AG09309 (cell line): ENCODE results near the gene COX6A2.

Experiments used
- DNase-seq: peaks from one replicate; pipeline ENCODE4 v3.0.0-alpha.2; 2010; ENCODE audit warnings: low read depth
- H3K4me3 ChIP-seq: 2 replicates; pipeline ENCODE4 v1.5.1; 2011; ENCODE audit warnings: mild to moderate bottlenecking, low read depth, low read length, moderate library complexity; ENCODE audit not compliant: control insufficient read depth
- TF ChIP-seq, protein P1 (sequence below): IDR thresholded peaks from 2 replicates; pipeline ENCODE4 v1.5.1; 2011; ENCODE audit warnings: mild to moderate bottlenecking, low read depth, low read length, inconsistent platforms; ENCODE audit not compliant: insufficient read depth, control insufficient read depth; ENCODE audit errors: missing control alignments

The COX6A2 gene

GRCh38 chr16:31416371-31416770 is 11.8 kb downstream of the COX6A2 start:
- TF ChIP-seq, protein P1, sequence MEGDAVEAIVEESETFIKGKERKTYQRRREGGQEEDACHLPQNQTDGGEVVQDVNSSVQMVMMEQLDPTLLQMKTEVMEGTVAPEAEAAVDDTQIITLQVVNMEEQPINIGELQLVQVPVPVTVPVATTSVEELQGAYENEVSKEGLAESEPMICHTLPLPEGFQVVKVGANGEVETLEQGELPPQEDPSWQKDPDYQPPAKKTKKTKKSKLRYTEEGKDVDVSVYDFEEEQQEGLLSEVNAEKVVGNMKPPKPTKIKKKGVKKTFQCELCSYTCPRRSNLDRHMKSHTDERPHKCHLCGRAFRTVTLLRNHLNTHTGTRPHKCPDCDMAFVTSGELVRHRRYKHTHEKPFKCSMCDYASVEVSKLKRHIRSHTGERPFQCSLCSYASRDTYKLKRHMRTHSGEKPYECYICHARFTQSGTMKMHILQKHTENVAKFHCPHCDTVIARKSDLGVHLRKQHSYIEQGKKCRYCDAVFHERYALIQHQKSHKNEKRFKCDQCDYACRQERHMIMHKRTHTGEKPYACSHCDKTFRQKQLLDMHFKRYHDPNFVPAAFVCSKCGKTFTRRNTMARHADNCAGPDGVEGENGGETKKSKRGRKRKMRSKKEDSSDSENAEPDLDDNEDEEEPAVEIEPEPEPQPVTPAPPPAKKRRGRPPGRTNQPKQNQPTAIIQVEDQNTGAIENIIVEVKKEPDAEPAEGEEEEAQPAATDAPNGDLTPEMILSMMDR = no peak
- H3K4me3 ChIP-seq = no peak overlapping the region
- no peak for DNase-seq

DNA sequence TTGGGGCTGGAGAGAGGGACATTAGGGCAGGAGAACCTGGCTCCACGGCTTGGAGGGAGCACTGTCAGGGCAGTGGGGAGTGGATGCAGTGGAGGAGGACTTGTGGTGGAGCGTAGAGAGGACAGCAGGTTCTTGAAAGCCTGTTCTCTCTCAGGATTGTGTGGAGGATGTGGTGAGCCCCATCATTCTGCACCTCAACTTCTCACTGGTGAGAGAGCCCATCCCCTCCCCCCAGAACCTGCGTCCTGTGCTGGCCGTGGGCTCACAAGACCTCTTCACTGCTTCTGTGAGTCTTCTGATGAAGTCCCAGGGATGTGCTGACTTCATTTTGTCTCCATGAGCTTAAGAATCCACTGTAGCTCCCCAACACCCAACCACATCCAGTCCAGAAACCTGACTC is 13.5 kb downstream of the COX6A2 start:
- TF ChIP-seq, protein P1 = no peak
- no peak overlapping the region for H3K4me3 ChIP-seq
- DNase-seq = no peak

DNA sequence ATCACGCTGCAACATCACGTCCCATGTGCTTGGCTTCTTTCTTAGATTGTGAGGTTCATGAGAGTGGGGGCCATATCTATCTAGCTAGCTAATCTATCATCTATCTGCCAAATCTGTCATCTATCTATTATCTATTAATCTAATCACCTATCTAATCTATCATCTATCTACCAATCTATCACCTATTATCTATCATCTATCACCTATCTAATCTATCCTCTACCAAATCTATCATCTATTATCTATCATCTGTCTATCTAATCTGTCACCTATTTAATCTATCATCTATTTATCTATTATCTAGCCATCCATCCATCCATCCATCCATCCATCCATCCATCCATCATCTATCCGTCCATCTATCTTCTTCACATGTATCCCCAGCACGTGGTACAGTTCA is 14.2 kb downstream of the COX6A2 start:
- DNase-seq = no peak
- H3K4me3 ChIP-seq = no peak overlapping the region
- TF ChIP-seq, protein P1 = no peak

GRCh38 chr16:31413381-31413780 is 14.8 kb downstream of the COX6A2 start:
- TF ChIP-seq, protein P1 = no peak
- H3K4me3 ChIP-seq = no peak overlapping the region
- DNase-seq = no peak

DNA sequence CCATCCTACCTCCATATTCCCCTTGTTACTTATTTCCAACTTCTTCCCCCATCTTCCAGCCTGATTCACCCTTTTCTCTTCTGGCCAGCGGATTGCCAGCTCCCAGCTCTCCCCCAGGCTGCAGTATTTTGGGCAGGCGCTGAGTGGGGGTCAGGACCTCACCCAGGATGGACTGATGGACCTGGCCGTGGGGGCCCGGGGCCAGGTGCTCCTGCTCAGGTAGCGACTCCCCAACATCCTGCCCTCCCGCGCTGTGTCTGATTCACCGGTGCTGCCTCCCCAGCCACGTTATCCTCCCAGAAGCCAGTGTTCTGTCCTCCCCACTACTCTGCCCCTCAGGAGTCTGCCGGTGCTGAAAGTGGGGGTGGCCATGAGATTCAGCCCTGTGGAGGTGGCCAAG is 15.4 kb downstream of the COX6A2 start:
- DNase-seq = no peak
- no peak overlapping the region for H3K4me3 ChIP-seq
- TF ChIP-seq, protein P1 = no peak

- TF ChIP-seq, protein P1 = no peak
- no peak overlapping the region for H3K4me3 ChIP-seq
- DNase-seq = no peak
Observed at GRCh38 chr16:31411024-31411844, 16.9 kb downstream of the COX6A2 start.

DNA sequence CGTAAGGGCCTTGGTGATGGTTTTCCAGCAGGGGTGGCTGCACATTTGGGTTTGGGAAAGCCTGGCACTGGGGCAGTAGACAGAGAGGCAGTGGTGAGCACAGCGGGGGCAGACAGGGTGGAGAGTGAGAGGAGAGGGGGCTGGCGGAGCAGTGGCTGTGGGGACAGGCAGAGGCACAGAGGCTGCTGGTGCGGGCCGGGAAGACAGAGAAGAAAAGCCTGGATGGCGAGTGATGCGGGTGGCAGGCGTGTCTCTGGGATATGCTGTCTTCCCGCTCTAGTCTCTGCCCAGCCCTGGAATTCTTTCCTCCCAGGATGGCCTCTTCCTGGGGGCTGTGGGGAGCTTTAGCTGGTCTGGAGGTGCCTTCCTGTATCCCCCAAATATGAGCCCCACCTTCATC is 18.1 kb downstream of the COX6A2 start:
- TF ChIP-seq, protein P1 = no peak
- H3K4me3 ChIP-seq = no peak overlapping the region
- DNase-seq = no peak
